CD4-positive, alpha-beta T cell treated with Interleukin-1 beta for 1 hour (primary cell): ENCODE results near the gene NADK.
"Not testable (repeated sequence)": the region's sequence is repeated elsewhere in the genome, so short reads cannot be mapped to it uniquely, and the experiment has no call there.

Source experiments
- DNase-seq, 2 donors: peaks; one replicate each; pipeline ENCODE4 v3.0.0-alpha.2; 2020 to 2022

Gene NADK

DNA sequence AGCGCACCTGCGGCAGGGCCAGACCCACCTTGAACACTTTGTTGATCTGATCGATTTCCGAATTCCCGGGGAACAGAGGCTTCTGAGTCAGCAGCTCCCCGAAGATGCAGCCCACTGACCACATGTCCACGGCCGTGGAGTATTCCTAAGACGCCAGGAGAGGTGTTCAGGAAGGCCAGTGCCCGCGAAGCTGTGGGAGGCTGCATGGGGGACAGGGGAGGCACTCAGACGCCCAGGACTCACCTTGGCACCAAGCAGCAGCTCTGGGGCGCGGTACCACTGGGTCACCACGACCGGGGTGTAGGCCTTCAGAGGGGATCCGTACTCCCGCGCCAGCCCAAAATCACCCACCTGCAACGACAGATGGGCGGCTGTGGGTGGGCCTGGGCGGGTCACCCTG is 74.5 kb downstream of the NADK start:
- DNase-seq, result no peak

GRCh38 chr1:1702506-1702905 is 75.8 kb downstream of the NADK start:
- not testable (repeated sequence) for DNase-seq
